Smooth muscle cell (in vitro differentiated cells): ENCODE measurements around the gene CFAP69. TPM values are rescaled to one million over a fixed set of nuclear protein-coding genes. Genes with fewer than 3 reads are reported as not detected.
A peak's percentile ranks its signal among the peaks of the same experiment; 100 is the strongest.

Source experiments
- DNase-seq: peaks from one replicate; lab custom pipeline; 2025; ENCODE audit not compliant: unreplicated experiment; lab: John Stamatoyannopoulos, UW
- H2AFZ ChIP-seq: fragments of 200-600 bp; sonication (generic); 2 replicates; pipeline ENCODE4 v1.6.0; 2016; ENCODE audit warnings: antibody characterized with exemption, low read depth, mild to moderate bottlenecking
- H3F3A ChIP-seq: fragments of 200-600 bp; sonication (generic); 2 replicates; pipeline ENCODE4 v1.6.0; 2017; ENCODE audit warnings: antibody characterized with exemption, low read depth
- H3K27ac ChIP-seq: fragments of 200-600 bp; sonication (generic); 2 replicates; pipeline ENCODE4 v1.5.1; 2016; ENCODE audit warnings: low read depth, mild to moderate bottlenecking
- H3K27me3 ChIP-seq: fragments of 200-600 bp; sonication (generic); 2 replicates; pipeline ENCODE4 v1.6.1; 2016; ENCODE audit warnings: low read depth, mild to moderate bottlenecking
- H3K36me3 ChIP-seq: fragments of 200-600 bp; sonication (generic); 2 replicates; pipeline ENCODE4 v1.5.1; 2016; ENCODE audit warnings: low read depth
- H3K4me1 ChIP-seq: fragments of 200-600 bp; sonication (generic); 2 replicates; pipeline ENCODE4 v1.5.1; 2016; ENCODE audit warnings: low read depth
- H3K4me2 ChIP-seq: fragments of 200-600 bp; sonication (generic); 2 replicates; pipeline ENCODE4 v1.6.0; 2016; ENCODE audit warnings: mild to moderate bottlenecking
- H3K4me3 ChIP-seq: fragments of 200-600 bp; sonication (generic); 2 replicates; pipeline ENCODE4 v1.5.1; 2016; ENCODE audit warnings: mild to moderate bottlenecking
- H3K79me2 ChIP-seq: fragments of 200-600 bp; sonication (generic); 2 replicates; pipeline ENCODE4 v1.6.0; 2016; ENCODE audit warnings: low read depth, mild to moderate bottlenecking
- H3K9ac ChIP-seq: fragments of 200-600 bp; sonication (generic); 2 replicates; pipeline ENCODE4 v1.6.0; 2016; ENCODE audit warnings: low read depth
- H3K9me3 ChIP-seq: fragments of 200-600 bp; sonication (generic); replicated peaks from 2 replicates; pipeline ENCODE4 v1.5.1; 2016; ENCODE audit warnings: low read depth
- H4K20me1 ChIP-seq: fragments of 200-600 bp; sonication (generic); 2 replicates; pipeline ENCODE4 v1.6.0; 2016; ENCODE audit warnings: low read depth
- WGBS: methylation state at CpG from one replicate; pipeline ENCODE4 v1.1.7; 2016; ENCODE audit warnings: low lambda C conversion rate; 5-methylcytosine and 5-hydroxymethylcytosine counted together
- polyA plus RNA-seq: library from polyadenylated mRNA; unstranded; fragments of >200 nt; fragmentation: Nextera tagmentation; extraction: Ambion mirVana; gene quantifications from 2 replicates; pipeline ENCODE4 v1.2.1, GENCODE V29; 2016
- total RNA-seq: library from RNA; depleted of rRNA; stranded (reverse); fragments of >200 nt; gene quantifications from 2 replicates; pipeline ENCODE4 v1.2.3, GENCODE V29; 2014
- TF ChIP-seq, protein P1 (sequence below): fragments of 200-600 bp; sonication (generic); IDR thresholded peaks from 2 replicates; pipeline ENCODE4 v1.5.1; 2017; ENCODE audit warnings: borderline replicate concordance, mild to moderate bottlenecking, antibody characterized with exemption; ENCODE audit not compliant: insufficient read depth, poor library complexity, severe bottlenecking

The CFAP69 gene
- total and polyA plus RNA-seq, 2 experiments from 2014 or later = 0.97 to 8.7 TPM

DNA sequence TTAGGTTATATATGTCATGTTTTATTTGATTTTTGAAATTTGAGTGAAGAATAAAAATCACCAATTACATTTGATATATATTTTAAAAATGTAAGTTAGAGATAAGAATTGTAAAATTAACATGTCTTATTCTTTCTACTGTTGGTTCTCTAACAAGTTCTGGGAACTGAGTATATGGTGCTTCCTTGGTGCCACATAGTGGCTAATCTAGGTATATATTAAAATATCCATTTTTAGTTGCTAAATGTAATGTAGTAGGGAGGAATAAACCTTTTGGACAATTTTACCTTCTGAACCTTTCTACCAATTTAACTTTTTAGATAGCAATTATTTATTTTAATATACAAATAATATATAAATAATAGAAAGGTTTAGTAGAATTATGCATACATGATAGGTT, 17.5 kb downstream of the CFAP69 start:
- Histone ChIP-seq H3K4me3 (no peak overlapping the region), H3F3A (no peaks in the 10 kb centered on the region), H3K4me2 (no peak overlapping the region), H3K27ac (no peak overlapping the region), H3K9ac (no peak overlapping the region), H3K27me3 (no peaks in the 10 kb centered on the region), H3K36me3 (no peaks in the 10 kb centered on the region), H3K79me2 (no peaks in the 10 kb centered on the region), H3K9me3 (no peaks in the 10 kb centered on the region), H2AFZ (no peak overlapping the region), H3K4me1 (no peaks in the 10 kb centered on the region), H4K20me1 (no peaks in the 10 kb centered on the region)
- TF ChIP-seq, protein P1, sequence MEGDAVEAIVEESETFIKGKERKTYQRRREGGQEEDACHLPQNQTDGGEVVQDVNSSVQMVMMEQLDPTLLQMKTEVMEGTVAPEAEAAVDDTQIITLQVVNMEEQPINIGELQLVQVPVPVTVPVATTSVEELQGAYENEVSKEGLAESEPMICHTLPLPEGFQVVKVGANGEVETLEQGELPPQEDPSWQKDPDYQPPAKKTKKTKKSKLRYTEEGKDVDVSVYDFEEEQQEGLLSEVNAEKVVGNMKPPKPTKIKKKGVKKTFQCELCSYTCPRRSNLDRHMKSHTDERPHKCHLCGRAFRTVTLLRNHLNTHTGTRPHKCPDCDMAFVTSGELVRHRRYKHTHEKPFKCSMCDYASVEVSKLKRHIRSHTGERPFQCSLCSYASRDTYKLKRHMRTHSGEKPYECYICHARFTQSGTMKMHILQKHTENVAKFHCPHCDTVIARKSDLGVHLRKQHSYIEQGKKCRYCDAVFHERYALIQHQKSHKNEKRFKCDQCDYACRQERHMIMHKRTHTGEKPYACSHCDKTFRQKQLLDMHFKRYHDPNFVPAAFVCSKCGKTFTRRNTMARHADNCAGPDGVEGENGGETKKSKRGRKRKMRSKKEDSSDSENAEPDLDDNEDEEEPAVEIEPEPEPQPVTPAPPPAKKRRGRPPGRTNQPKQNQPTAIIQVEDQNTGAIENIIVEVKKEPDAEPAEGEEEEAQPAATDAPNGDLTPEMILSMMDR = peak; percentile 40
- DNase-seq = no peak

- Histone ChIP-seq H3K79me2 (no peaks in the 10 kb centered on the region), H3K36me3 (no peaks in the 10 kb centered on the region), H4K20me1 (no peaks in the 10 kb centered on the region), H3K9ac (no peak overlapping the region), H3K27me3 (no peaks in the 10 kb centered on the region), H3K9me3 (no peaks in the 10 kb centered on the region), H2AFZ (no peak overlapping the region), H3K4me2 (no peak overlapping the region), H3F3A (no peaks in the 10 kb centered on the region), H3K4me3 (no peak overlapping the region), H3K27ac (no peak overlapping the region), H3K4me1 (no peaks in the 10 kb centered on the region)
- TF ChIP-seq, protein P1 = no peak
- no peak for DNase-seq
- WGBS = 71% methylated on average over 3 of the region's 3 CpGs
Measured at GRCh38 chr7:90266808-90267207, 21.8 kb downstream of the CFAP69 start.

GRCh38 chr7:90267263-90267858, 22.4 kb downstream of the CFAP69 start:
- Histone ChIP-seq H3K9me3 (no peaks in the 10 kb centered on the region), H2AFZ (no peak overlapping the region), H3K4me2 (no peak overlapping the region), H3K4me3 (no peak overlapping the region), H3K27me3 (no peaks in the 10 kb centered on the region), H3K36me3 (no peaks in the 10 kb centered on the region), H3K79me2 (no peaks in the 10 kb centered on the region), H3K4me1 (no peaks in the 10 kb centered on the region), H3K9ac (no peak overlapping the region), H3F3A (no peaks in the 10 kb centered on the region), H3K27ac (no peak overlapping the region), H4K20me1 (no peaks in the 10 kb centered on the region)
- no peak for DNase-seq
- TF ChIP-seq, protein P1 = no peak
- WGBS = 82% methylated on average over 5 of the region's 5 CpGs

DNA sequence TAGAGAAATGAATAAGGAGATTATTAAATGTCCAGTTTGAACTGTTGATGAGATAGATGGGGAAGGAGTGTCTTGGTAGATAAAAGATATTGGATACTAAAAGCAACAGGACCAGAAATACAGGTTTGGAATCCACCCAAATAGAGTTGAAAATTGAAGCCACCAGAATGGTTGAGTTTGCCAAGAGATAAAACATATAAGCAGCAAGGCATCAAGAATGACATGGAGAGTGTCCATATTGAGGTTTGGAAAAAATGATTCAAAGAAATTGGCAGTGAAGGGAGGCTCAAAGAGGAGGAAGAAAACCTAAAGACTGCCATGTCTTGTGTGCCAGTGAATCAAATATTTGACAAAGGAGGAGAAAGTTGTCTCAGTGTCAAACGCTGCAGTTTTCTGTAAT, 24.2 kb downstream of the CFAP69 start:
- H3K4me1 ChIP-seq = no peaks in the 10 kb centered on the region
- TF ChIP-seq, protein P1 = no peak
- H3K9ac ChIP-seq = no peak overlapping the region
- no peaks in the 10 kb centered on the region for H3K36me3 ChIP-seq
- no peaks in the 10 kb centered on the region for H3K79me2 ChIP-seq
- no peaks in the 10 kb centered on the region for H4K20me1 ChIP-seq
- no peak overlapping the region for H2AFZ ChIP-seq
- H3K4me3 ChIP-seq = no peak overlapping the region
- DNase-seq = no peak
- no peak overlapping the region for H3K4me2 ChIP-seq
- H3F3A ChIP-seq = no peaks in the 10 kb centered on the region
- no peaks in the 10 kb centered on the region for H3K9me3 ChIP-seq
- H3K27ac ChIP-seq = no peak overlapping the region
- WGBS = 96% methylated on average over 1 of the region's 1 CpG
- no peaks in the 10 kb centered on the region for H3K27me3 ChIP-seq
